ENCODE measurements around the gene CNOT4.
A peak's percentile ranks its signal among the peaks of the same experiment; 100 is the strongest.

The CNOT4 gene

DNA sequence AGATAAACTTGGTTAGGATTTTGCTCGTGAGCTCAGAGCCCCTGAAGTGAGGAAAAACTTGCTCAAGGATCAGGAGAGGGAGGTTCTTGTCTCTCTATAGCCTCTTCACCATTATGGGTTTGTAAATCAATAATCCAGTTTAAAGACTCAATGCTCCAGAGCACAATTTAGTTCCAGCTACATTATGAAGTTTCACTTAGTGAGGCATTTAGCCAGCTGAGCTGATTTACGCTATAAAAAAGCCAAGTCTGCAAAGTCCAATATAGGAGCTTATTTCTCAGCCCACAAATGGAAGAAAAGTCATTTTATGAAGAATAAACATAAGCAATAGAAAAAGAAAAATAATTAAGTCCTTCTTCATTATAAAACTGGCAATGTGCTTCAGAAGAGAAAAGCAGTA is 145.7 kb downstream of the CNOT4 start:
- no peak for DNase-seq (ENCODE audit: low read depth, low spot score)
- no peak overlapping the region for H3K4me3 ChIP-seq (ENCODE audit: low read depth, low read length)
- in situ Hi-C loops (cut with HindIII; ENCODE audit: low sequenced_read_pairs): no loop called here
- TF ChIP-seq, protein P1, sequence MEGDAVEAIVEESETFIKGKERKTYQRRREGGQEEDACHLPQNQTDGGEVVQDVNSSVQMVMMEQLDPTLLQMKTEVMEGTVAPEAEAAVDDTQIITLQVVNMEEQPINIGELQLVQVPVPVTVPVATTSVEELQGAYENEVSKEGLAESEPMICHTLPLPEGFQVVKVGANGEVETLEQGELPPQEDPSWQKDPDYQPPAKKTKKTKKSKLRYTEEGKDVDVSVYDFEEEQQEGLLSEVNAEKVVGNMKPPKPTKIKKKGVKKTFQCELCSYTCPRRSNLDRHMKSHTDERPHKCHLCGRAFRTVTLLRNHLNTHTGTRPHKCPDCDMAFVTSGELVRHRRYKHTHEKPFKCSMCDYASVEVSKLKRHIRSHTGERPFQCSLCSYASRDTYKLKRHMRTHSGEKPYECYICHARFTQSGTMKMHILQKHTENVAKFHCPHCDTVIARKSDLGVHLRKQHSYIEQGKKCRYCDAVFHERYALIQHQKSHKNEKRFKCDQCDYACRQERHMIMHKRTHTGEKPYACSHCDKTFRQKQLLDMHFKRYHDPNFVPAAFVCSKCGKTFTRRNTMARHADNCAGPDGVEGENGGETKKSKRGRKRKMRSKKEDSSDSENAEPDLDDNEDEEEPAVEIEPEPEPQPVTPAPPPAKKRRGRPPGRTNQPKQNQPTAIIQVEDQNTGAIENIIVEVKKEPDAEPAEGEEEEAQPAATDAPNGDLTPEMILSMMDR (IDR thresholded peaks at IDR 0.05; ENCODE audit: low read depth, low read length): no peak

DNA sequence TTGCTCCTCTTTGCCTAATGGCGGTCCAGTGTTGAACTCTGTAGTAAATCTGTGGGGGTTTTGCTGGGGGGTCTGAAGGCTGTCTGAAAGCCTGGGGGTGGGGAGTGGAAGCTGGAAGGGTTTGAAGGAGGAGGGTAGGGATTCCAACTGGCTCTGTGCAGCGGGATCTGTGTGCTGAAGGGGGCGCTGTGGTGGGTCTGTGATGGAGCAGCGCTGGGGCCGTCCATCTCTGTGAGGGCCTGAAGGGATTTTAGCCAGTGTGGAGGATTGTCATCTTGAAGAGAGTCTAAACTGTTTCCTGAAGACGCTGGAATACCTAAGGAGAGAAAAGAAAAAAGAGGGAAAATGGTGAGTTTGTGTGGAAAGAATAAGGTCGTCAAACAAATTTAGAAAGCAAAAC is 147.0 kb downstream of the CNOT4 start:
- H3K4me3 ChIP-seq (ENCODE audit: low read depth, low read length): no peak overlapping the region
- in situ Hi-C loops (cut with HindIII; ENCODE audit: low sequenced_read_pairs): no loop called here
- no peak for DNase-seq (ENCODE audit: low read depth, low spot score)
- TF ChIP-seq, protein P1 (IDR thresholded peaks at IDR 0.05; ENCODE audit: low read depth, low read length): peak; percentile 13

DNA sequence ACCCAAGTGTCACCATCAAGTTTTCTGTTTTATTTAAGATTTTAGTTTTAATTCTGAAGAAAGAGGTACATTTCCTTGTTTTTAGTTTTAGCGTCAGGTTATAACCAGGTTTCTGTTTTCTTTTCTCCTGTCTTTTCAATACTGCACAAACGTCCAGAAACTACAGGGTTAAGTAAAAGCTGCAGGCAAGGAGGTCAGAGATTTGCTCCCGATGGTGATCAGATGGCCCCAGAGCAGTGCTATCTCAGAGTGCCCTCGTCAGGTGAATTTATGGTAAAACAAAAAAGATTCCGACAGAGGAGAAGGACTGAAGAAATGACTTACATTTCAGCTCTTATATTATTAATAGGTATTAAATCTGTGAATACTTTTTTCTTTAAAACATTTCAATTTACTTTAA is 148.1 kb downstream of the CNOT4 start:
- no peak overlapping the region for H3K4me3 ChIP-seq (ENCODE audit: low read depth, low read length)
- DNase-seq (ENCODE audit: low read depth, low spot score): no peak
- TF ChIP-seq, protein P1 (IDR thresholded peaks at IDR 0.05; ENCODE audit: low read depth, low read length): no peak
- in situ Hi-C loops (cut with HindIII; ENCODE audit: low sequenced_read_pairs): no loop called here

DNA sequence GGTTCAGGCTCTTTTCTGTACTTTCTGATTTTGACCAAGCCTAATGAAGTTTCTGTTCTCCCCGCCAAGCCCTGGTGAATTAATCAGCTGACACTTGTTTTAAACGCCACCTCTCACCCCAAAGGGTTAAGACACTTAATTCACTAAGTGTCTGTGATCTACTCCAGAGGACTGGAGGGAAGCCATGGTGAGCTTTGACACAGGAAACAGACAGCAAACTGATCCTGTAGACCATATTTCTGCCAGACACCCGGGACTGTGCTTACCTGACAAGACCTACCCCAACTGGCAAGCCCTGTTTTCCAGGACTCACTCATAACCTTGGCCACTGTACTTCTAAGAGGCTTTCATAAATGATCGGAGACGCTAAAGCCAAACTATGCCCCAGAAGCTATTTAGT is 150.3 kb downstream of the CNOT4 start:
- in situ Hi-C loops (cut with HindIII; ENCODE audit: low sequenced_read_pairs): no loop called here
- H3K4me3 ChIP-seq (ENCODE audit: low read depth, low read length): no peak overlapping the region
- TF ChIP-seq, protein P1 (IDR thresholded peaks at IDR 0.05; ENCODE audit: low read depth, low read length): no peak
- no peak for DNase-seq (ENCODE audit: low read depth, low spot score)

DNA sequence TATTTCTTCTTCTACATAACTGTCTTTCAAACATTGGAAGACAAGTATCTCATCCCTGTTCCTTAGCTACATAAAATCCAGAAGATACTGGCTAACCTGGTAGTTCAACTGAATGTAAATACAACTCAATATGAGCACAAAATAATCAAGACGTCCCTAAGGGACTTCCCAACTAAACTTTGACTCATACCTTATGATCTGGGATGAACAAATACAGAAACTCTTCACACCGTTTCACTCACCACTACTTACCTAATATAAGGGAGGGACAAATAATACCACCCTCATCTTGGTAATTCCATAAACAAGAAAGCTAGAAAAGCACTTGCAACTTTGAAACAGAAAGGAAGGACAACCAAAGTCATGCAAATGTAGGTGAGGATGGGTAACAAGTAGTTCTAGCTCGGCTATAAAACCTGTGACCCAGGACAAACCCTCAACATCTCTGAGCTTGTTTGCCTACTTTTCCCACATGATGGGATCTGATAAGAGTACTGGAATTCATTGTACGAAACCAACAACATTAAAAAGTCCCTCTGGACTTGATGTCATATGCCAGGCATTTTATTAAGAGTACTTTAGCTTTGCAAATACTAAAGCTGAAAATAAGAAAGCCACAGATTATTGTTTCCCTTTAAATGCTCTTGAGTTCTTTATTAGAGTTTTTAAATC is 154.4 kb downstream of the CNOT4 start:
- H3K4me3 ChIP-seq (ENCODE audit: low read depth, low read length): no peak overlapping the region
- TF ChIP-seq, protein P1 (IDR thresholded peaks at IDR 0.05; ENCODE audit: low read depth, low read length): no peak
- DNase-seq (ENCODE audit: low read depth, low spot score): no peak
- in situ Hi-C loops (cut with HindIII; ENCODE audit: low sequenced_read_pairs): no loop called here

DNA sequence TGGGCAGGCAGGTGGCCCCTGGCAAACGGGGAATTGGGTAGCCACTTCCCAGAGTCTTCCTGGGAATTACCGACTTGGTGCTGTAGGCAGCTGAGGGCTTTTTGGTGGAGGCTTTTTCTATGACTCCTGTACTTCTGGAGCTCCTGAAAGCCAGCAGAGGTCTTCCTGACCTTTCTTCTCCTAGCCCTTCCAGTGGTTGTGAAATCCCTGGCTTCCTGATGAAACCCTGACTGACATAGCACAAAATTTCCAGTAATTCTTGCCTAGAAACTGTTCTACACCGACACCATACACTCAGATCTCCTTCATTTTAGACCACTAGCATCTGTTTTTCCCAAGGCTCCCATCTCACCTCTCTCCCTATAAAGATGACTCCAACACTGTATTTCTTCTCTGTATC is 156.1 kb downstream of the CNOT4 start:
- in situ Hi-C loops (cut with HindIII; ENCODE audit: low sequenced_read_pairs): no loop called here
- no peak overlapping the region for H3K4me3 ChIP-seq (ENCODE audit: low read depth, low read length)
- DNase-seq (ENCODE audit: low read depth, low spot score): no peak
- TF ChIP-seq, protein P1 (IDR thresholded peaks at IDR 0.05; ENCODE audit: low read depth, low read length): no peak
